ENCODE measurements around the gene DNAJA3.

- TF ChIP-seq, protein P1, sequence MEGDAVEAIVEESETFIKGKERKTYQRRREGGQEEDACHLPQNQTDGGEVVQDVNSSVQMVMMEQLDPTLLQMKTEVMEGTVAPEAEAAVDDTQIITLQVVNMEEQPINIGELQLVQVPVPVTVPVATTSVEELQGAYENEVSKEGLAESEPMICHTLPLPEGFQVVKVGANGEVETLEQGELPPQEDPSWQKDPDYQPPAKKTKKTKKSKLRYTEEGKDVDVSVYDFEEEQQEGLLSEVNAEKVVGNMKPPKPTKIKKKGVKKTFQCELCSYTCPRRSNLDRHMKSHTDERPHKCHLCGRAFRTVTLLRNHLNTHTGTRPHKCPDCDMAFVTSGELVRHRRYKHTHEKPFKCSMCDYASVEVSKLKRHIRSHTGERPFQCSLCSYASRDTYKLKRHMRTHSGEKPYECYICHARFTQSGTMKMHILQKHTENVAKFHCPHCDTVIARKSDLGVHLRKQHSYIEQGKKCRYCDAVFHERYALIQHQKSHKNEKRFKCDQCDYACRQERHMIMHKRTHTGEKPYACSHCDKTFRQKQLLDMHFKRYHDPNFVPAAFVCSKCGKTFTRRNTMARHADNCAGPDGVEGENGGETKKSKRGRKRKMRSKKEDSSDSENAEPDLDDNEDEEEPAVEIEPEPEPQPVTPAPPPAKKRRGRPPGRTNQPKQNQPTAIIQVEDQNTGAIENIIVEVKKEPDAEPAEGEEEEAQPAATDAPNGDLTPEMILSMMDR (IDR thresholded peaks at IDR 0.05): peak in 3 of 6 experiments; percentile 16 to 47 (median 17)
- TF ChIP-seq POLR2A (IDR thresholded peaks at IDR 0.05): peak; percentile 55 to 71
Observed at GRCh38 chr16:4416200-4417032, 9.3 kb upstream of the DNAJA3 start, which contains the start of gene CORO7.

All from adrenal gland (tissue), 5 donors.